GM12874 (cell line): ENCODE measurements around the gene TCEA2.

Experiments used
- TF ChIP-seq, protein P1 (sequence below): IDR thresholded peaks from 2 replicates; pipeline ENCODE4 v1.5.1; 2011; ENCODE audit warnings: low read depth, mild to moderate bottlenecking, control low read depth, low read length, moderate library complexity; ENCODE audit not compliant: insufficient read depth

The TCEA2 gene

DNA sequence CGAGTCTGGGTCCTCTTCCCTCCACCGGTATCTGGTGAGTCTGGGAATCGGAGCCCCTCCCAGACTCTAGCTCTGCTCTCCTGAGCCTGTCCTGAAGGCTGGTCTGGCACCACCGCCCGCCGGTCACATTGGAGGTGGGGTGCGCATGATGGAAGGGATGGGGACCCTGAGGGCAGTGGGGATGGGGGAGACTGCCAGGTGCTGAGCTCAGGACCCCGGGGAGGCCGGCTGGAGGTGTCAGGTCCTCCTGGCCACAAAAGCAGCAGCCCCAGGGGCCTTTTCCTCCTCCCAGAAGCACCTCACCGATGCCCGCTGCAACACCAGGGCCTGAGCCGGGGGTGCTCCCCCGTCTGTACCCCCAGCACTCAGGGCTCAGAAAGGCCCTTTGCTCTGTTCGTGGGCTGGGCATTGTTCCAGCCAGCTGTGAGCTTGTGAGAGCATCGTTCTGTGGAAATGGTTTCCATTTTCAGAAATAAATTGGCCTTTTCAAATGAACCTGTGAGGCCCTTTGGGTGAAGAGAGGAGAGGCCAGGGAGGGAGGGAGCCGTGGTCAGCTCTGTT is 46.9 kb downstream of the TCEA2 start:
- TF ChIP-seq, protein P1, sequence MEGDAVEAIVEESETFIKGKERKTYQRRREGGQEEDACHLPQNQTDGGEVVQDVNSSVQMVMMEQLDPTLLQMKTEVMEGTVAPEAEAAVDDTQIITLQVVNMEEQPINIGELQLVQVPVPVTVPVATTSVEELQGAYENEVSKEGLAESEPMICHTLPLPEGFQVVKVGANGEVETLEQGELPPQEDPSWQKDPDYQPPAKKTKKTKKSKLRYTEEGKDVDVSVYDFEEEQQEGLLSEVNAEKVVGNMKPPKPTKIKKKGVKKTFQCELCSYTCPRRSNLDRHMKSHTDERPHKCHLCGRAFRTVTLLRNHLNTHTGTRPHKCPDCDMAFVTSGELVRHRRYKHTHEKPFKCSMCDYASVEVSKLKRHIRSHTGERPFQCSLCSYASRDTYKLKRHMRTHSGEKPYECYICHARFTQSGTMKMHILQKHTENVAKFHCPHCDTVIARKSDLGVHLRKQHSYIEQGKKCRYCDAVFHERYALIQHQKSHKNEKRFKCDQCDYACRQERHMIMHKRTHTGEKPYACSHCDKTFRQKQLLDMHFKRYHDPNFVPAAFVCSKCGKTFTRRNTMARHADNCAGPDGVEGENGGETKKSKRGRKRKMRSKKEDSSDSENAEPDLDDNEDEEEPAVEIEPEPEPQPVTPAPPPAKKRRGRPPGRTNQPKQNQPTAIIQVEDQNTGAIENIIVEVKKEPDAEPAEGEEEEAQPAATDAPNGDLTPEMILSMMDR, result no peak

DNA sequence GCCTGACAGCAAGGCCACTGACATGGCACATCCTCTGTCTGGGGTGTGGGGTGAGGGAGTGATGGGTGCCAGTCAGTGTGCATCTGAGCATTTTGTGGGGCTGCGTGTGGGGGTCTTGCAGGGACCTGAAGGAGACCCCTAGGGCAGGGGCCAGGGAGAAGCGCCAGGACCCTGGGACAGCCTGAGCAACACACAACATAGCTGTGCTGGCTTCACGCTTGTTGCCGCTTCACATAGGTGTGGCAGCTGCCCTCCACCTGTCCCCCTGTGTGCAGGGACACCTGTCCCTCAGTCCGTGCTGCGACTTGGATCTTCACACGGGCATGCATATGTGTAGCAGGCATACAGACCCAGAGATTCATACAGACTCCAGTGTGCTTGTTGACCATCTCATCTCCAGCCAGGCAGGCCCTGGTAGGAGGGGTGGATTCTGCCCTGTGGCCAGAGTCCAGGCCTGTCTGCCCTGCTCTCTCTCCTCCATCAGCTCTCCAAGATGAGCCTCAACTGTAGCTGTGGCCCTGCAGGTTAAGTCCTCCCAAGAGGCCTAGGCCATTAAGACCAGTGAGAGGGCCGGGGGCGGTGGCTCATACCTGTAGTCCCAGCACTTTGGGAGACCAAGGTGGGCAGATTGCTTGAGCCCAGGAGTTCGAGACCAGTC is 47.5 kb downstream of the TCEA2 start:
- TF ChIP-seq, protein P1, result no peak

DNA sequence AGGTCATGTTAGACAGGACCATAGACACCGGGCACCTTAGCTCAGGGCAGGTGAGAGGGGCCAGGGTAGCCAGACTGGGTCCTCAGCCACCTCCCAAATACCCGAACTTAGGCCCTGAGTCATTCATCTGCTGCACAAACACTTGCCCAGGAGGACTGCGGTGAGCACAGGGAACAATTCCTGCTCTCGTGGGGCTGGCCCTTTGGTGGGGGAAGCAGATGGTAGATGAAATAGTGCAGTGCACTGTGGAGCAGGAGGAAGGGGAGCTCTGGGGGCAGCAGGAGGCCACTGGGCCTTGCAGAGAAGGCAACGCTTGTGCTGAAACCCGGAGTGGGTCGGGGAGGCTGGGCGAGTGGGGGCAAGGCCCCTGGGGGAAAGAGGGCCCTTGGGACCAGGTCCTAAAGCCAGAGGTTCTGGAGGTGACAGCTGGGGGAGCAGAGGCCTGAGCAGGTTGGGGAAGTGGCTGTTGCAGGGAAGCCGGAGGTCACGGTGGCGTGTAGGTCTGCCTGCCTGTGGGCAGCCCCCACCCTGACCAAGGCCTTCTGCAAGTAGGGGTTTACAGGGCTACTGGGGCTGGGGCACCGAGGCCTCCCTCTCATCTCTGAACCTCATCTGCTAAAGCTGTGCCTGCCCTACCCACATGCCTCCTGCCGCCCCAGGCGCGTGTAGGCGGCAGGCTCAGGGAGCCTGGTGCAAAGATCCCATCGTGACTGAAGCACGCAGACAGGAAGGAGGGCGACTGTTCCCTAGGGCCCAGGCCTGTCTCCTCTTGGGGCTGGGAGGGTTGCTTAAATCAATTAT is 49.0 kb downstream of the TCEA2 start:
- TF ChIP-seq, protein P1, result no peak

DNA sequence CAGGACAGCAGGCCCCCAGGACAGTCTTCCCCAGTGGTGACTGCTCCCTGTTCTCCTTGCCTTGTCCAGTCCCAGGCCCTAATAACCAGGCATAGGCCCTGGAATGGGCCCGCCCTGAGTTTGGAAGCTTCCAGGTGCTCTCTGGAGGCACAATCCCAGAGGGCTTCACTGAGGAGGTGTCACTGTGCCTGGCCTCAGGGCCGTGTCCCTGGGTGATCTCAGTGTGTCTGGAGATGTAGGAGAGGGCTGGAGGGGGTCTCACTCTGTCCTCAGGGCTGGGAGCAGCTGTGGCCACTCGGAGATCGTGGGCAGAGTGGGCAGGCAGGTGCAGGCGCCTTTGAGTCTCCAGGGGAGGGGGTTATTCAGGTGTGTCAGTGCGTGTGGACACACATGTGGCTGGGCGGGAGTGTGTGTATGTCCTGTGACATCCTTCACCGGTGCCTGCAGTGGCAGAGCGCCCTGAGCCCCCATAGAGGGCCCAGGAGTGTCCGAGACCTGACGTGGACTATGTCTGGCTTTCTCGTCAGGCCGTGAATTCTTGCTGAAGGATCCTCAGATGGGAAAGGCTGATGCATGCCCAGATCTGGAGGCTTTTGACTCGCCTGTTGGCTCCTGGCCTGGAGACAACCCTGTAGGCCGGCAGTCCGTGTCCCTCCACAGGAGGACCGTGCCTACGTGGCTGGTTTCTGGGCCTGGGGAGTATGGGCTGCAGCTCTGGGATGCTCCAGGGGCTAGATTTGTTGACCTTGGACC is 49.9 kb downstream of the TCEA2 start:
- TF ChIP-seq, protein P1, result no peak

DNA sequence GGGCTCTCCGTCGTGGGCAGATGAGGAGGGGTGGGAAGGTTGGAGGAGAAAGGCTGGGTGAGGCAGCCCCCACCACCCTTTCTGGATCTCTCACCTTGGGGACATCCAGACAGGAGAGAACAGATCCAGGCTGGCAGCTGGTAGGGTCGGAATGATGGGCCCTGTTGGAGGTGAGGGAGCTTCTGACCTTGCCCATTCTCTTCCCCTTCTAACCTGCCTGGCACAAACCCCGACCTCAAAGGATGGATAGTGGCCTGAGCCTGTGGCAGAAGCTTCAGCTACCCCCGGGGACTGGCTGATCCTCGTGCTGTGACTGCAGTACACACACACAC is 50.4 kb downstream of the TCEA2 start:
- TF ChIP-seq, protein P1, result no peak

DNA sequence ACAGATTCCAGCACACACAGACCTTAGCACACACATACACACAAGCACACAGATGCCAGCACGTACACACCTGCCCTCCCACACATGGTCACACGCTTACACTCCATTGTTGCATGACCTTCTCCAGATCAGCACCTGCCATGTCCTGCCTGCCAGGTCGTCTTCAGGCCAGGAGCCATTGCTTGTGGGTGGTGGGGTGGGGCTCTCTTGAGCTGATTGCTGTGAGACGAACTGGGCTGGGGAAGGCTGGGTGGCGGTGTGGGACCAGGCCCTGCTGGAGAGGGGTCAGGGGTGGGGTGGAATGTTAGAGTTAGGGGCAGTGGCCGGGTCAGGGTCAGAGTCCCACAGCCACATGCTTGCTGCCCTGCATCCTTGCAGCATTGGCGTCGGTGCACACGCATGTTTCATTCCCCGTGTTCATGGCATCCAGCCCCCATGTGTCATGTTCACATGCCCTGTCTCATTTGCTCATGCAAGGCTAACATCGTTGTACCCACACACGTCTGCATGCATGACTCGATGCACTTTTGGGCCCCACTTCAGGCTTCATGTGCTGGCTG is 50.9 kb downstream of the TCEA2 start:
- TF ChIP-seq, protein P1, result no peak

DNA sequence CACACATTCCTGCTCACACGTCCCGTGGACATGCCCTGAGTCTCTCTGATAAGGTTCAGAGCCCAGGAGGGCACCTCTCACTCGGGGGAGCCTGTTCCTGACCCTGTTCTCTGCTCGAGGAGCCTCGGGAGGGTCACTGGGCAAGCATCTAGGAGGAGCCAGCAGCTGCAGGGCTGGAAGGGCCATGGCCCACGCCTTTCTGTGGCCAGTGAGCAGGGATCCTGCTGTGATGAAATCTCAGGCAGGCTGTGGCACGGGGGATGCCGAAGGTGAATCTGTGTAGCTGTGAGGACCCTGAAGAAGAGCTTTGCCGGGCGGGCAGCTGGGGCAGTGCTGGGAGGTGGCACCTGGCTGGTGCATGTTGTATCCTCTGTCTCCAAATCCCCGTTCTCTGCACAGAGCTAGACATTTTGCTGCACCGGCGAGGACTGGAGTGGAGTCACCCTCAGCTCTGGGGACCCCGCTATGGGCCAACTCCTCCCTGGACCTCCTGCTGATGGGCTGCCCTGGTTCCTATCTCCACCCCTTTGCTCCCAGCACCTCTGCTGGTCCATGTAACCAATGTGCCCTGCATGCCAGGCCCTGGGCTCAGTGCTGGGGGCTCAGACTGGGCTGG is 51.5 kb downstream of the TCEA2 start:
- TF ChIP-seq, protein P1, result no peak
